Measurements from ENCODE around the gene RNU1-1. TPM values are rescaled to one million over a fixed set of nuclear protein-coding genes. Genes with fewer than 3 reads are reported as not detected.
A peak's percentile ranks its signal among the peaks of the same experiment; 100 is the strongest.
"Not testable (repeated sequence)": the region's sequence is repeated elsewhere in the genome, so short reads cannot be mapped to it uniquely, and the experiment has no call there.

The RNU1-1 gene
- total and polyA plus RNA-seq, 2 donors: 17,380 TPM; not detected in 1

GRCh38 chr1:16547502-16548241 is 33.6 kb upstream of the RNU1-1 start:
- 82% methylated on average over 8 of the region's 41 CpGs for WGBS
- H3K4me3 ChIP-seq (ENCODE audit: low read length in 2 of 2); H3K36me3 ChIP-seq (ENCODE audit: control insufficient read depth in 2 of 2, insufficient read depth in 2 of 2, low read length in 1 of 2); H3K9me3 ChIP-seq (ENCODE audit: control insufficient read depth in 2 of 2, insufficient read depth in 1 of 2, low read length in 1 of 2); H3K4me1 ChIP-seq (ENCODE audit: control insufficient read depth in 2 of 2, insufficient read depth in 2 of 2, low read length in 2 of 2); H3K27ac ChIP-seq (ENCODE audit: low read depth in 1 of 2, low read length in 1 of 2); DNase-seq (ENCODE audit: low read depth in 6 of 9, low spot score in 9 of 9): not testable (repeated sequence)
- peaks cover 0 to 20% of the 10 kb centered on the region in 2 donors for H3K27me3 ChIP-seq (ENCODE audit: control insufficient read depth in 2 of 2, insufficient read depth in 1 of 2, low read length in 1 of 2)

GRCh38 chr1:16545682-16546095 is 31.6 kb upstream of the RNU1-1 start:
- H3K27ac ChIP-seq (ENCODE audit: low read depth in 1 of 2, low read length in 1 of 2); H3K36me3 ChIP-seq (ENCODE audit: control insufficient read depth in 2 of 2, insufficient read depth in 2 of 2, low read length in 1 of 2); H3K4me3 ChIP-seq (ENCODE audit: low read length in 2 of 2); H3K4me1 ChIP-seq (ENCODE audit: control insufficient read depth in 2 of 2, insufficient read depth in 2 of 2, low read length in 2 of 2); H3K9me3 ChIP-seq (ENCODE audit: control insufficient read depth in 2 of 2, insufficient read depth in 1 of 2, low read length in 1 of 2): not testable (repeated sequence)
- WGBS: 69% methylated on average over 12 of the region's 16 CpGs
- peak in 1 of 9 donors; percentile 13 for DNase-seq (ENCODE audit: low read depth in 6 of 9, low spot score in 9 of 9)
- peaks cover 0 to 20% of the 10 kb centered on the region in 2 donors for H3K27me3 ChIP-seq (ENCODE audit: control insufficient read depth in 2 of 2, insufficient read depth in 1 of 2, low read length in 1 of 2)

- 17% methylated on average over 1 of the region's 2 CpGs for WGBS
These were observed 26.4 kb upstream of the RNU1-1 start for GRCh38 chr1:16540421-16540893.

GRCh38 chr1:16537528-16537927 is 23.4 kb upstream of the RNU1-1 start:
- WGBS: 74% methylated on average over 5 of the region's 6 CpGs
- not testable (repeated sequence) for DNase-seq (ENCODE audit: low read depth in 6 of 9, low spot score in 9 of 9); H3K4me3 ChIP-seq (ENCODE audit: low read length in 2 of 2)

More at GRCh38 chr1:16540421-16540893, 26.4 kb upstream of the RNU1-1 start:
- DNase-seq (ENCODE audit: low read depth in 6 of 9, low spot score in 9 of 9); H3K9me3 ChIP-seq (ENCODE audit: control insufficient read depth in 2 of 2, insufficient read depth in 1 of 2, low read length in 1 of 2); H3K4me1 ChIP-seq (ENCODE audit: control insufficient read depth in 2 of 2, insufficient read depth in 2 of 2, low read length in 2 of 2); H3K36me3 ChIP-seq (ENCODE audit: control insufficient read depth in 2 of 2, insufficient read depth in 2 of 2, low read length in 1 of 2); H3K27ac ChIP-seq (ENCODE audit: low read depth in 1 of 2, low read length in 1 of 2); H3K4me3 ChIP-seq (ENCODE audit: low read length in 2 of 2): not testable (repeated sequence)
- H3K27me3 ChIP-seq (ENCODE audit: control insufficient read depth in 2 of 2, insufficient read depth in 1 of 2, low read length in 1 of 2): peaks cover 0 to 21% of the 10 kb centered on the region in 2 donors

GRCh38 chr1:16536796-16537195 is 22.7 kb upstream of the RNU1-1 start:
- H3K4me1 ChIP-seq (ENCODE audit: control insufficient read depth in 2 of 2, insufficient read depth in 2 of 2, low read length in 2 of 2); DNase-seq (ENCODE audit: low read depth in 6 of 9, low spot score in 9 of 9): not testable (repeated sequence)
- 91% methylated on average over 15 of the region's 15 CpGs for WGBS

More at GRCh38 chr1:16537528-16537927, 23.4 kb upstream of the RNU1-1 start:
- not testable (repeated sequence) for H3K27ac ChIP-seq (ENCODE audit: low read depth in 1 of 2, low read length in 1 of 2); H3K36me3 ChIP-seq (ENCODE audit: control insufficient read depth in 2 of 2, insufficient read depth in 2 of 2, low read length in 1 of 2); H3K9me3 ChIP-seq (ENCODE audit: control insufficient read depth in 2 of 2, insufficient read depth in 1 of 2, low read length in 1 of 2); H3K4me1 ChIP-seq (ENCODE audit: control insufficient read depth in 2 of 2, insufficient read depth in 2 of 2, low read length in 2 of 2)
- peaks cover 0 to 40% of the 10 kb centered on the region in 2 donors for H3K27me3 ChIP-seq (ENCODE audit: control insufficient read depth in 2 of 2, insufficient read depth in 1 of 2, low read length in 1 of 2)

GRCh38 chr1:16535898-16536297 is 21.8 kb upstream of the RNU1-1 start:
- not testable (repeated sequence) for DNase-seq (ENCODE audit: low read depth in 6 of 9, low spot score in 9 of 9); H3K27ac ChIP-seq (ENCODE audit: low read depth in 1 of 2, low read length in 1 of 2); H3K9me3 ChIP-seq (ENCODE audit: control insufficient read depth in 2 of 2, insufficient read depth in 1 of 2, low read length in 1 of 2); H3K4me3 ChIP-seq (ENCODE audit: low read length in 2 of 2); H3K36me3 ChIP-seq (ENCODE audit: control insufficient read depth in 2 of 2, insufficient read depth in 2 of 2, low read length in 1 of 2); H3K4me1 ChIP-seq (ENCODE audit: control insufficient read depth in 2 of 2, insufficient read depth in 2 of 2, low read length in 2 of 2)
- WGBS: 68% methylated on average over 22 of the region's 22 CpGs
- H3K27me3 ChIP-seq (ENCODE audit: control insufficient read depth in 2 of 2, insufficient read depth in 1 of 2, low read length in 1 of 2): peaks cover 0 to 53% of the 10 kb centered on the region in 2 donors

More at GRCh38 chr1:16536796-16537195, 22.7 kb upstream of the RNU1-1 start:
- H3K27ac ChIP-seq (ENCODE audit: low read depth in 1 of 2, low read length in 1 of 2); H3K9me3 ChIP-seq (ENCODE audit: control insufficient read depth in 2 of 2, insufficient read depth in 1 of 2, low read length in 1 of 2); H3K36me3 ChIP-seq (ENCODE audit: control insufficient read depth in 2 of 2, insufficient read depth in 2 of 2, low read length in 1 of 2); H3K4me3 ChIP-seq (ENCODE audit: low read length in 2 of 2): not testable (repeated sequence)
- peaks cover 0 to 47% of the 10 kb centered on the region in 2 donors for H3K27me3 ChIP-seq (ENCODE audit: control insufficient read depth in 2 of 2, insufficient read depth in 1 of 2, low read length in 1 of 2)

- H3K27me3 ChIP-seq (ENCODE audit: control insufficient read depth in 2 of 2, insufficient read depth in 1 of 2, low read length in 1 of 2): peaks cover 0 to 53% of the 10 kb centered on the region in 2 donors
- DNase-seq (ENCODE audit: low read depth in 6 of 9, low spot score in 9 of 9); H3K4me3 ChIP-seq (ENCODE audit: low read length in 2 of 2); H3K36me3 ChIP-seq (ENCODE audit: control insufficient read depth in 2 of 2, insufficient read depth in 2 of 2, low read length in 1 of 2); H3K4me1 ChIP-seq (ENCODE audit: control insufficient read depth in 2 of 2, insufficient read depth in 2 of 2, low read length in 2 of 2); H3K27ac ChIP-seq (ENCODE audit: low read depth in 1 of 2, low read length in 1 of 2); H3K9me3 ChIP-seq (ENCODE audit: control insufficient read depth in 2 of 2, insufficient read depth in 1 of 2, low read length in 1 of 2): not testable (repeated sequence)
- WGBS: 21% methylated on average over 34 of the region's 34 CpGs
These were observed 21.4 kb upstream of the RNU1-1 start for GRCh38 chr1:16535487-16535886.

GRCh38 chr1:16534829-16535456 is 20.9 kb upstream of the RNU1-1 start:
- DNase-seq (ENCODE audit: low read depth in 6 of 9, low spot score in 9 of 9): not testable (repeated sequence)
- 4% methylated on average over 32 of the region's 43 CpGs for WGBS

GRCh38 chr1:16534239-16534828 is 20.2 kb upstream of the RNU1-1 start:
- not testable (repeated sequence) for H3K4me3 ChIP-seq (ENCODE audit: low read length in 2 of 2); H3K36me3 ChIP-seq (ENCODE audit: control insufficient read depth in 2 of 2, insufficient read depth in 2 of 2, low read length in 1 of 2); H3K27ac ChIP-seq (ENCODE audit: low read depth in 1 of 2, low read length in 1 of 2); H3K9me3 ChIP-seq (ENCODE audit: control insufficient read depth in 2 of 2, insufficient read depth in 1 of 2, low read length in 1 of 2); DNase-seq (ENCODE audit: low read depth in 6 of 9, low spot score in 9 of 9); H3K4me1 ChIP-seq (ENCODE audit: control insufficient read depth in 2 of 2, insufficient read depth in 2 of 2, low read length in 2 of 2)
- 37% methylated on average over 34 of the region's 44 CpGs for WGBS
- peaks cover 0 to 55% of the 10 kb centered on the region in 2 donors for H3K27me3 ChIP-seq (ENCODE audit: control insufficient read depth in 2 of 2, insufficient read depth in 1 of 2, low read length in 1 of 2)

More at GRCh38 chr1:16534829-16535456, 20.9 kb upstream of the RNU1-1 start:
- not testable (repeated sequence) for H3K4me3 ChIP-seq (ENCODE audit: low read length in 2 of 2); H3K9me3 ChIP-seq (ENCODE audit: control insufficient read depth in 2 of 2, insufficient read depth in 1 of 2, low read length in 1 of 2); H3K36me3 ChIP-seq (ENCODE audit: control insufficient read depth in 2 of 2, insufficient read depth in 2 of 2, low read length in 1 of 2); H3K4me1 ChIP-seq (ENCODE audit: control insufficient read depth in 2 of 2, insufficient read depth in 2 of 2, low read length in 2 of 2); H3K27ac ChIP-seq (ENCODE audit: low read depth in 1 of 2, low read length in 1 of 2)
- H3K27me3 ChIP-seq (ENCODE audit: control insufficient read depth in 2 of 2, insufficient read depth in 1 of 2, low read length in 1 of 2): peaks cover 0 to 55% of the 10 kb centered on the region in 2 donors
